A549 (cell line): ENCODE results near the gene NUCKS1.

Source experiments
- BHLHE40 ChIP-seq: IDR thresholded peaks from 2 replicates; pipeline ENCODE4 v1.6.1; 2012; ENCODE audit warnings: low read depth, low read length, inconsistent platforms
- CBX2 ChIP-seq: fragments of 200-600 bp; sonication (generic); IDR thresholded peaks from 2 replicates; pipeline ENCODE4 v1.6.1; 2016; ENCODE audit warnings: low read depth, mild to moderate bottlenecking, borderline replicate concordance
- CHD2 ChIP-seq: fragments of 150-350 bp; IDR thresholded peaks from 2 replicates; pipeline ENCODE4 v1.6.1; 2014; ENCODE audit warnings: low read length; ENCODE audit not compliant: partially characterized antibody
- CTCF ChIP-seq: fragments of >200 bp; sonication (Bioruptor Twin); formaldehyde crosslinking; IDR thresholded peaks from 3 replicates; pipeline ENCODE4 v1.5.1; 2016
- EP300 ChIP-seq, 2 experiments: fragments of >200 bp; sonication (Bioruptor Twin); formaldehyde crosslinking; IDR thresholded peaks; 2 replicates in 1 of 2; 3 replicates in 1 of 2; pipeline ENCODE4 v1.6.1; 2016 to 2017
- HES2 ChIP-seq: fragments of >200 bp; sonication (Bioruptor Twin); formaldehyde crosslinking; IDR thresholded peaks from 2 replicates; pipeline ENCODE4 v1.6.1; 2016
- JUN ChIP-seq, 2 experiments: fragments of >200 bp; sonication (Bioruptor Twin); formaldehyde crosslinking; IDR thresholded peaks; 2 replicates in 1 of 2; 3 replicates in 1 of 2; pipeline ENCODE4 v1.6.1; 2016 to 2017
- KDM1A ChIP-seq: fragments of 200-600 bp; sonication (generic); IDR thresholded peaks from 2 replicates; pipeline ENCODE4 v1.6.1; 2016; ENCODE audit warnings: low read depth, mild to moderate bottlenecking
- MYC ChIP-seq: IDR thresholded peaks from 2 replicates; pipeline ENCODE4 v1.6.1; 2012; ENCODE audit warnings: mild to moderate bottlenecking, inconsistent platforms, low read length, improper control_type of control experiment, borderline replicate concordance
- NPAS2 ChIP-seq: fragments of 250-450 bp; sonication (Bioruptor Pico); IDR thresholded peaks from 2 replicates; pipeline ENCODE4 v1.8.0; 2022; ENCODE audit warnings: mild to moderate bottlenecking, moderate library complexity, borderline replicate concordance
- POLR2A ChIP-seq: IDR thresholded peaks from 2 replicates; pipeline ENCODE4 v1.6.1; 2012; ENCODE audit warnings: mild to moderate bottlenecking, low read length
- RAD21 ChIP-seq, 2 experiments: fragments of >200 bp in 1 of 2; sonication (Bioruptor Twin) in 1 of 2; formaldehyde crosslinking in 1 of 2; IDR thresholded peaks in 1 of 2; conservative IDR thresholded peaks in 1 of 2; 2 replicates in 1 of 2; 3 replicates in 1 of 2; pipeline ENCODE4 v1.6.1; 2012 to 2018; ENCODE audit warnings: inconsistent platforms in 1 of 2
- USF2 ChIP-seq: fragments of 450-650 bp; IDR thresholded peaks from 2 replicates; pipeline ENCODE4 v1.6.1; 2014; ENCODE audit warnings: antibody characterized with exemption
- ZFP36 ChIP-seq: fragments of 450-650 bp; IDR thresholded peaks from 2 replicates; pipeline ENCODE4 v1.6.1; 2014; ENCODE audit warnings: borderline replicate concordance; ENCODE audit not compliant: partially characterized antibody

- TF ChIP-seq EP300 (IDR thresholded peaks at IDR 0.05), result no peak
- TF ChIP-seq CTCF, result no peak
- TF ChIP-seq POLR2A, result no peak
- no peak for TF ChIP-seq MYC
- TF ChIP-seq JUN (IDR thresholded peaks at IDR 0.05), result no peak
- no peak for TF ChIP-seq CBX2
- TF ChIP-seq RAD21 (conservative IDR thresholded peaks at IDR 0.05 in 1 of 2, IDR thresholded peaks at IDR 0.05 in 1 of 2), result no peak
- TF ChIP-seq KDM1A, result no peak
- TF ChIP-seq CHD2, result no peak
- TF ChIP-seq BHLHE40, result no peak
- TF ChIP-seq NPAS2 (CRISPR knock-in tag), result no peak
- no peak for TF ChIP-seq USF2
- TF ChIP-seq ZFP36, result no peak
- no peak for TF ChIP-seq HES2
Measured at GRCh38 chr1:205675247-205675646, 74.7 kb downstream of the NUCKS1 start.
